HG03442 (cell line): ENCODE data around the gene CDK5R1.

ENCODE experiments used
- ATAC-seq: cut with Tn5 transposase; IDR thresholded peaks from one replicate; pipeline ENCODE4 v1.9.1; 2021; ENCODE audit warnings: mild to moderate bottlenecking, moderate library complexity; ENCODE audit not compliant: unreplicated experiment

CDK5R1 gene

DNA sequence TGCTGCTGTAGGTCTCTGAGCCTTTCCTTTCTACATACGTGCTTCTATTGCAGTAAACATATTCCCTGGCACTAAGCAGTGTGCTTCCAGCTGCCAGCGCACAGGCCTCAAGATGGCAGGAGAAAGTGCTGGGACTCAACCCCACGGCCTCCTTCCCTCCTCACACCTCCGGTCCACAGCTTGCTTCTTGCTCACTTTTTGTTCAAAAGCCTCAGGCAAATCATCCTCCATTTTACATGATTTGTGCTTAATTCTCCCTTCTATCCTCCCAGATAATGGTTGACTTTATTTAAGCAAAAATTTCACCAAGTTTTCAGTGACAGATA is 5.4 kb downstream of the CDK5R1 start:
- ATAC-seq = no peak

DNA sequence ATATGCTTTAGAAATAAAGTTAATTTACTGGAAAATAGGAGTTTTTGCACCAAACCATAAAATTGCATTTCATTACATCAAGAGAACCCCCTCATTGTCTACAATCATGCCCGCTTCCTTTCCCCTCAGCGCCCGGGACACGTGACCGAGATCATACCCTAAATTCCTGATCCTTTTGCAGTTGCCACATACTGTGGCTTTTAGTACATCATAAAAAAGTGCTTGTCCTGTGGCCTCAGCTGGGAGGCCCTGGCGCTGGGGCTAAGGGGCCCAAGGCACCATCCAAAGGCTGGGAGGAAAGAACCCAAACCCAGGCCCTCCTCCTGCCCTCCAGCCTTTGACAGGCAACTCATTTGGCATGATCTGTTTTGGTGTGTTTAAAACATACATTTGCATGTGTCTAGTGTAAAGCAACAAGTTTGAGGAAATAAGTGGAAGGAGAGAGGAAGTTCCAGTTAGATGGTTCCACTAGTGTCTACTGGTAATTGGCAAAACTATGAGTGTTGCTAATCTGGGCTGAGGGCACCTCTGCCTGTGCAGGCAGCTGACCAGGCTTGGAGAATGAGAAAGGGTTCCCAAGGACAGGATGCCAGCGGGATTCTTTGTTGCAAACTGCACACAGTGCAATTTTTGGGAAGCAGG is 6.0 kb downstream of the CDK5R1 start:
- ATAC-seq = no peak

DNA sequence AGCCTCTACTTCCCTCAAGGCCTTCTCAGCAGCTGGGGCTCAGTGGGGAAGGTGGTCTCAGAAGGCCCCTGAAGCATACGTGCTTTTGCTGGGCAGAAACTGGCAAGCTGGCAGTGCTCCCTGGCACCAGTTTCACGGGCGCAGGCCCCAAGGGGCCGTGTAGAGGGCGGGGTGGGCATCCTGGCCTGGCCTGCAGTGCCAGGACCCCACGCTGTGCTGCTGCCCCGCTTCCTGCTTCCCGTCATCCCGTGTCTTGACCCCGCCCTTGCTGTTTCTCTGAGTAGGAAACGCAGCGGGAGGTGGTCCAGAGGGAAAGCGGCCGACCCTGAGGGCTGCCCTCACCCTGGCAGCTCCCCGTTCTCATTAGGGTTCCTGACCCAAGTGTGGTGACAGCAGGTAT is 6.8 kb downstream of the CDK5R1 start:
- ATAC-seq = no peak

DNA sequence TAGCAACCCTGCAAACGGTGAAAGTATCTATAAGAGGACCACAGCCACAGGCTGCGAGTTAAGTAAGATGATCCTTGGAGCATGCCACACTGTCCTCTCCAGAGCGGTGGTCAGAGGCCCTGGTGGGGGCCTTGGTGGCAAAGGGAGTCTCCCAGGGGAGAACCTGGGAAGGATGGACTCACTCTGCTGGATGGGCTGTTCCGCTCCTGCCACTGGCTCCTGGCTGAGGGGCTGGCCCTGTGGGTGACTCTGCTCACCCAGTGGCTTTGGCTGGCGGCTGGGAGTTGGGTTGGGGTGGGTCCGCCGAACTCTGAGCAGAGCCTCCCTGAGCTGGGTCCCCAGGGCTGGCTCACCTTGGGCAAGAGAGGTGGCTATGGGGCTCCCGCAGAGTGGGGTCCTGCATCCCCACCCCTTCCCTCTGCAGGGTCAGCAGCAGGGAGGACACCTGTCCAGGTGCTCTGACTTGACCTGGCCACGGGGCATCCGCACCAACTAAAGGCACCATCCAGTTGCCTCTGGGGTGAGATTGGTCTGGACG is 7.3 kb downstream of the CDK5R1 start:
- no peak for ATAC-seq

DNA sequence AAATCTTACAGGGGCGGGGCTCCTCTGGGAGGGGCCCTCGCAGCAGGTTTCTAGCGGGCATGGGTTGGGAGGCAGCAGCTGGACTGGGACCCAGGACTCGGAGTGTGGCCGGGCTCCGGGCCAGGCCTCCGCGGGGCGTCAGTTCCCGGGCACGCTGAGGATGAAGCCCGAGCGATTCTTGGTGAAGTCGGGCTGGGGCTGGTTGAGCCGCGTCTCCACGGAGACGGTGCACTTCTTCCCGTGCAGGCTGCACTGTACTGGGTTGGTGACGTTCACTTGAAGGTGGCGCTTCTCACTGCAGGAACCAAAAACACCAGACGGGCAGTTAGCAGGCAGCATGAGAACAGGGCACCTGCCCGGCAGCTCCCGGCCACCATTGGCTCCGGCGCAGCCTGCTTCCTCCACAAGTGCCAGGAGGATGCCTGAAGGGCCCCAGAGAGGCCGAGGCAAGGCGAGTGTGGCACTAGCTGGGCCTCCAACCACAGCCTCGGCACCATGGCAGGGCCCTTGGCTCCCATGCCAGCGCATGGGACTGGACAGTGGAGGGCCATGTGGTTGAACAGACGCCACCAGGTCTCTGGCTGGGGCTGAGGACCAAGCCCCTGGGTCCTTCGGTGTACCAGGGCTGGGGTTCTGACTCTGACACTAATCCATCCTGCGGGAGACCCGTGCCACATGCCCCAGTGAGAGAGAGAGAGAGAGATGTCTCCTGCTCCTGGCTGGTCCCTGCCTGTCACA is 8.0 kb downstream of the CDK5R1 start:
- ATAC-seq = no peak

- no peak for ATAC-seq
Observed at GRCh38 chr17:32495359-32496231, 8.8 kb downstream of the CDK5R1 start.

- ATAC-seq = no peak
Observed at GRCh38 chr17:32496395-32497073, 9.7 kb downstream of the CDK5R1 start.

DNA sequence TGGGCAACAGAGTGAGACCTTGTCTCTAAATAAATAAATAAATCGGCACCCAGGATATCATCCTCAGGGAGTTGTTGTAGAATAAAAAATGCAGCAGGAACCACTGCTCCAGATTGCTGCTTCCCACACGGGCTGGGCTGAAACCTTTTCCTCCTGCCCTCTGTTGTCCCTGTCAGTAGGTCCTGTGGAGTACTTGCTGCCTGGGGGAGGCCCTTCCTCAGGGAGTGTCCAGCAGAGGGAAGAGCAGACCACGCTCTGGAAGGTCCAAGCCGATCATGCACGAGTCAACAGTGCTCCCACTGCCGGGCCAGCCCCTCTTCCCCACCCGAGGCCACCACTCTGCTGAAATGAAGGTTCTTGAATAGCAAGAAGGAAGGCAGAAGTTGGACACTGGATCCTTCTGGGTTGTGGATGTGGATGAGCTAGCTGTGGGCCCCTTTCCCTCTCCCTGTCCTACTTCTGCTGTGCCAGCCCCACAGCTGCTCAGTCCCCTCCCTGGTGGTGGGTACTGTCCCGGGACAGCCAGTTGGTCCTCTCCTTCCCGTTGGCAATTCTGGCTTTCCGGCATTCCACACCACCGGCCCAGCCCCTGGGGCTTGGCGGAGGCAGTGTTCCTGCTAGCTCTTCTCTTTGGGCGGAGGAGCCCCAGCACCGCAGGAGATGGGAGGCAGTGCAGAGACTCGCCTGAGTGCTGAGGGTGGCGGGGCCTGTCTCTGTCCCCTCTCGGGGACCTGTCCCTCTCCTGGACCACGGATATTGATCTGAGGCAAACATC is 10.8 kb downstream of the CDK5R1 start:
- ATAC-seq = no peak

- ATAC-seq = no peak
Observed at GRCh38 chr17:32498391-32498790, 11.6 kb downstream of the CDK5R1 start.

- no peak for ATAC-seq
Observed at GRCh38 chr17:32502013-32502412, 15.2 kb downstream of the CDK5R1 start.

GRCh38 chr17:32502710-32503109 is 15.9 kb downstream of the CDK5R1 start:
- no peak for ATAC-seq

DNA sequence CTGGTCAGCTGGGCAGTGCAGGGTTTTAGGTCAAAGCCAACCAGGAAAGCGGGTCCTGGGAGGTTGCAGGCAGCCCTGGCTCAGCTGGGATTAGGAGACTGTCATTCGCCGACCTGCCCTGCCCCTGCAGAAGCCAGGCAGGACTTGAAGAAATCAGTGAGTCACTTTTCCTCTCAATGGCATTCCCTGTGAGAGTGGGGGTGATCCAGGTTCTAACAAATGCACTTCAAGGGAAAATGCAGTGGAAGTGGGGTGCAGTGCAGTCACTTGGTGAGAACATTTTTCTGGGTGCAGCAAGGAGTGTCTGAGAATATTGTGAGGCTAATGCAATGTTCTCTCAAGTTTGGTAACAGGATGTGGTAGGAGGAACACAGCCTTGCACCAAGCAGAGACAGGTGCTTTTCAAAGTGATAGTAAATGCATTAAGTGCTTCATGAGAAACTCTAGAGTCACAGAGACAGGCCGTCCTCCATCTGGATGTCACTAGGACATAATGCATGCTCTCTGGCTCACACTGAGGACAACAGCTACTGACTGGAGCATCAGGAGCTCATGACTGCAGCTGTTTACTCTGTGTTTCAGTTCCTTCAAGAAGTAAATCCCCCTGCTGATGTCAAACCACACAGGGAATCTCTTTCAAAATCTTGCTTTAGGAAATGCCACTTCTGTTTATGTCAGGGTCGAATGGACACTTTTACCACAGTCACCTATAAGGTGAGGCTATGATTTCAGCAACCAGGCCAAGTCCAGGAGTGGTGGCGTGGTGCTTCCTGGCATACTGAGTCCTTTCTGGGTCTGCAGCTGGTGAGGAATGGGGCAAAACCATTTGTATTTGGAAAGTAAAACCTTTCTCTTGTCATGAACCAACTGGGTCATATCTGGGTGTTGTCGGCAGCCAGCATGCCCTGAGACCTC is 16.7 kb downstream of the CDK5R1 start:
- ATAC-seq = peak; percentile 88

- peak; percentile 11 for ATAC-seq
Observed at GRCh38 chr17:32504166-32504990, 17.6 kb downstream of the CDK5R1 start.

DNA sequence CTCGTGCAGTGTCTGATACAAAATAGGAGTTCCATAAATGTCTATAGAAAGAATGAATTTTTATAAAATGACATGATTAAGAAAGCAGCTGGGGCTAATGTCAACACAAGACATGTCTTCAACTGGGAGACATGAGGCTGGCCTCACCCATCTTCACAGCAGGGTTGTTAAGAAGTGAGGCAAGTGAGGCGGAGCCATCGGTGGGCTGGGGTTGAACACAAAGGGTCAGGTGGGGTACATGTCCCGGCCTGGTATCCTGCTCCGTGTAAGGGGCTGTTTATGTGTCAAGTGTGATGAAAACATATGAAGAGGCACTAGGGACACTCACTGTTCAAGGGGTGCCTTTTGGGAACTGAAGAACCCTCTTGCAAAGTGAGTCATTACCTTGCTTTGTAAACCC is 22.1 kb downstream of the CDK5R1 start:
- no peak for ATAC-seq

DNA sequence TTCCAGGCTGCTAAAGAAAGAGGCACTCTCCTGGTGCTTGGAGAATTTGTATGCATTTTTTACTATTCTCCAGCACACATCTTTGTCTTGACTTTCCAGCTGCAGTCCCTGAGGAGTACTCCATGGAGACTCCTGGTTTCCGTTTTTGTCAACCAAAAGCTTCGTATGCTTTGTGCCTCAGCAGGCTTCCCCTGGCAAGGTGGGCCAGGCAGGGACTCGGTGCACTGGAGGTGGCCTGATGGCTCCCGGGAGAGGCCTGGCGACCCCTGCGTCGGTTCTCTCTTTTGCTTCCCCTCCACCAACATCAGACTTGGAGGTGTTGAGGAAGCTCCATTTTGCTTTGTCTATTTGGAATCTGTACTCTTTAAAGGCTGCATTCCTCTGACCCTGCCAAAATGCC is 23.7 kb downstream of the CDK5R1 start:
- no peak for ATAC-seq

DNA sequence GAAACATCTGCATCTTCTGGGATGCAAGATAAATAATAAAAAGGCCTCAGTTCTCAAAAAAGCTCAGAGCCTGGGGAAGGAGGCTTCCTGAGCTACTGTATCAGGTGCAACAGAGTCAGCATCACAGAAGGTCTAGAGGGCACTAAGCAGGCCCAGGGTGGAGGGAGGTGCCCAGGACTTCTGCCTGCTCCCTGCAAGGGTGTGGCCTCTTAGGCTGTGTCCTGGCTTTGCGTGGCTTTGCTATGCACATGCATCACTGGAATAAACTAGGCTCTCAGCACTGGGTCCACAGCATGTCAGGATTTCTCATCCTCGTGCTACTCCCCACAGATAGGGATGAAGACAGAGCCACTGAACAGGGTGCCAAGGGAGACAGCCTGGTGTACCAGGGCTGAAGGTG is 25.5 kb downstream of the CDK5R1 start:
- no peak for ATAC-seq

DNA sequence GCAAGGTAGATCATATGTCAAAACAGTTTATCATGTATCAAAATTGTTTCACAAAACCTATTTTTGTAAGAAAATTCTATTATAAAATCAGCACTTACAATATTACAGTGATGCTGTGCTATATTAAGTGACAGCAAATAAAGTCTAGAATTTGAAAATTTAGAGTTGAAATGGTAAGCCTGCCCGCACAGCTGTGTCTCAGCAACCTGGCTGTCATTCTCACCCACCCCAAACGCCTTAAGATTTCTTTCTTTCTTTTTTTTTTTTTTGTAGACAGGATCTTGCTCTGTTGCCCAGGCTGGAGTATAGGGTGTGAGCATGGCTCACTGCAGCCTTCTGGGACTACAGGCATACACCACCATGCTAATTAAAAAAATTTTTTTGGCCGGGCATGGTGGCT is 26.8 kb downstream of the CDK5R1 start:
- no peak for ATAC-seq

DNA sequence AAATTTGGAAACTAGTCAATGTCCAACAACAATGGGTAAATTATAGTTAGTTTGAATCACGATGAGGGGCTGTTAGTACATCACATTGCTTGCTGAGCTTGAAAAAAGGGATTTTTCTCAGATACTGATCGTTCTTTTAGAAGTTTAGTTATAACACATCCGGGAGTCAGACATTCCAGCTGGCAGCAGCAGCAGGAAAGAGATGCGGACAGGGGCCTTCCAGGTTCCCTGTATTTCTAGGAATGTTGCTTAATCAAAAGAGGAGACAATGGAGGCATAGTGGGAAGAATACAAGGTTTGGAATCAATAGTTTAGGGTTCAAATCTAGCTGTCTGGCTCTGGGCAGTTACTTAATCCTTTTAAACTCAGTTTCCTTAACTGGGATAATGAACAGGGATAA is 27.8 kb downstream of the CDK5R1 start:
- ATAC-seq = no peak
